Lung (tissue), 12 donors: ENCODE results near the gene REXO1. TPM values are rescaled to one million over a fixed set of nuclear protein-coding genes. Genes with fewer than 3 reads are reported as not detected.

Source experiments
- ATAC-seq: fragments of 200-7000 bp; cut with Tn5 transposase; one replicate; pipeline ENCODE4 v1.9.1; 2020; ENCODE audit warnings: moderate number of reproducible peaks; ENCODE audit not compliant: insufficient read depth, low FRiP score
- DNase-seq, 3 donors: peaks; one replicate each; pipeline ENCODE4 v3.0.0-alpha.2; 2013 to 2017
- H3K27ac ChIP-seq, 2 donors: one replicate each; pipeline ENCODE4 v1.5.1; 2013; ENCODE audit warnings: mild to moderate bottlenecking in 2 of 2, moderate library complexity in 2 of 2, control low read depth in 1 of 2, inconsistent platforms in 1 of 2, low read depth in 1 of 2, low read length in 1 of 2
- H3K27me3 ChIP-seq, 3 donors: one replicate each; pipeline ENCODE4 v1.5.1; 2013; ENCODE audit warnings: low read length in 2 of 3; ENCODE audit not compliant: control insufficient read depth in 3 of 3, insufficient read depth in 3 of 3
- H3K36me3 ChIP-seq, 4 donors: one replicate each; pipeline ENCODE4 v1.5.1; 2013; ENCODE audit warnings: low read length in 4 of 4, mild to moderate bottlenecking in 1 of 4, moderate library complexity in 1 of 4; ENCODE audit not compliant: control insufficient read depth in 4 of 4, insufficient read depth in 4 of 4
- H3K4me1 ChIP-seq, 5 donors: one replicate each; pipeline ENCODE4 v1.5.1; 2013; ENCODE audit warnings: low read length in 5 of 5, mild to moderate bottlenecking in 2 of 5, moderate library complexity in 1 of 5; ENCODE audit not compliant: control insufficient read depth in 5 of 5, insufficient read depth in 5 of 5
- H3K4me3 ChIP-seq: one replicate; pipeline ENCODE4 v1.5.1; 2013; ENCODE audit warnings: mild to moderate bottlenecking, control low read depth, moderate library complexity
- H3K9ac ChIP-seq, 2 donors: one replicate each; pipeline ENCODE4 v1.5.1; 2013; ENCODE audit warnings: low read length in 2 of 2, control low read depth in 1 of 2; ENCODE audit not compliant: insufficient read depth in 1 of 2
- H3K9me3 ChIP-seq, 4 donors: one replicate each; pipeline ENCODE4 v1.5.1; 2013; ENCODE audit warnings: low read length in 3 of 4, mild to moderate bottlenecking in 1 of 4, moderate library complexity in 1 of 4; ENCODE audit not compliant: control insufficient read depth in 4 of 4, insufficient read depth in 3 of 4
- CTCF ChIP-seq: IDR thresholded peaks from 2 replicates; pipeline ENCODE4 v1.5.1; 2012; ENCODE audit warnings: mild to moderate bottlenecking; ENCODE audit errors: control extremely low read depth, extremely low read depth
- WGBS, 2 donors: extraction: QIAGEN DNeasy Blood & Tissue Kit; methylation state at CpG; one replicate each; pipeline ENCODE4 v1.1.7; 2013; 5-methylcytosine and 5-hydroxymethylcytosine counted together
- polyA plus RNA-seq, 2 donors: library from polyadenylated mRNA; stranded (reverse); fragments of 200-250 nt; gene quantifications; one replicate each; pipeline ENCODE4 v1.2.1, GENCODE V29; 2013
- total RNA-seq, 2 donors: library from RNA; depleted of rRNA in 1 of 2; stranded (reverse); fragments of >200 nt in 1 of 2; gene quantifications; one replicate each; pipeline ENCODE4 v1.2.1, GENCODE V29; 2014 to 2021
- donor health status: control.
- donor health status: control.
- donor health status: Bipolar disorder and iron deficiency.
- donor health status: healthy.
- donor health status: DM: yes; HTN: yes; CAD: no.

REXO1 gene
- total and polyA plus RNA-seq, 4 donors: 15.6 to 40.3 (median 27.2) TPM

- Histone ChIP-seq H3K27ac (no peak overlapping the region), H3K9ac (no peak overlapping the region), H3K36me3 (peaks cover 0 to 35% (median 0%) of the 10 kb centered on the region in 4 donors), H3K4me1 (peaks cover 0 to 3% (median 0%) of the 10 kb centered on the region in 5 donors), H3K9me3 (no peaks in the 10 kb centered on the region), H3K27me3 (no peaks in the 10 kb centered on the region), H3K4me3 (no peak overlapping the region)
- WGBS, 2 donors: 84 to 85% methylated on average over 15 of the region's 15 CpGs
- no peak for DNase-seq
- TF ChIP-seq CTCF: no peak
- ATAC-seq: no peak
These were observed 17.7 kb downstream of the REXO1 start for GRCh38 chr19:1830568-1830967.

DNA sequence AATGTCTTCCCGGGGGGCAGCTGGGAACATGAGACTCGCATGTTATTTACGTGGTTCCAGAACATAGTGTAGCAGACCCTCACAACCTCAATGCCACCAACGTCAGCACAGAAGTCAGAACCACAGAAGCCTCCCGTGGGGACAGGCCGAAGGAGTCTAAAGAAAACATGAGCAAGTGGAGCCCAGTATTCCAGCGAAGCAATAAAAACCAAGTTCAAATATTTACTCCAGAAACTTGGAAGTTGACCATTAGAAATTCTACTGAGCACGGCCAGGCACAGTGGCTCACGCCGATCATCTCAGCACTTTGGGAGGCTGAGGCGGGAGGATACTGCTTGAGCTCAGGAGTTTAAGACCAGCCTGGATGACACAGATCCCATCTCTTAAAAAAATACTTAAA is 18.3 kb downstream of the REXO1 start:
- peaks cover 0 to 3% (median 0%) of the 10 kb centered on the region in 5 donors for H3K4me1 ChIP-seq
- DNase-seq: no peak
- no peak for TF ChIP-seq CTCF
- no peak for ATAC-seq
- no peaks in the 10 kb centered on the region for H3K27me3 ChIP-seq
- no peak overlapping the region for H3K9ac ChIP-seq
- H3K36me3 ChIP-seq: peaks cover 0 to 35% (median 0%) of the 10 kb centered on the region in 4 donors
- 92 to 95% methylated on average over 11 of the region's 11 CpGs for WGBS, 2 donors
- no peaks in the 10 kb centered on the region for H3K9me3 ChIP-seq
- no peak overlapping the region for H3K27ac ChIP-seq
- H3K4me3 ChIP-seq: no peak overlapping the region

GRCh38 chr19:1828279-1829238 is 19.7 kb downstream of the REXO1 start:
- 94 to 95% methylated on average over 57 of the region's 57 CpGs for WGBS, 2 donors
- no peak overlapping the region for H3K4me3 ChIP-seq
- no peaks in the 10 kb centered on the region for H3K27me3 ChIP-seq
- H3K4me1 ChIP-seq: peaks cover 0 to 3% (median 0%) of the 10 kb centered on the region in 5 donors
- peaks cover 0 to 43% (median 0%) of the 10 kb centered on the region in 4 donors for H3K36me3 ChIP-seq
- no peak for TF ChIP-seq CTCF
- no peak overlapping the region for H3K9ac ChIP-seq
- H3K9me3 ChIP-seq: no peaks in the 10 kb centered on the region
- no peak overlapping the region for H3K27ac ChIP-seq
- DNase-seq: no peak
- no peak for ATAC-seq
